Brain microvascular endothelial cell (primary cell): ENCODE data around the gene MRPL21.

Experiments
- DNase-seq: peaks from one replicate; pipeline ENCODE4 v3.0.0-alpha.2; 2020
- H3K27ac ChIP-seq: fragments of 250-450 bp; sonication (Bioruptor Pico); 2 replicates; pipeline ENCODE4 v1.5.1; 2020; ENCODE audit warnings: mild to moderate bottlenecking, moderate library complexity
- H3K27me3 ChIP-seq: fragments of 250-450 bp; sonication (Bioruptor Pico); replicated peaks from 2 replicates; pipeline ENCODE4 v1.5.1; 2020; ENCODE audit warnings: mild to moderate bottlenecking
- H3K36me3 ChIP-seq: fragments of 250-450 bp; sonication (Bioruptor Pico); replicated peaks from 2 replicates; pipeline ENCODE4 v1.5.1; 2020; ENCODE audit warnings: mild to moderate bottlenecking
- H3K4me3 ChIP-seq: 2 replicates; pipeline ENCODE4 v1.5.1; 2011; ENCODE audit warnings: low read depth, mild to moderate bottlenecking, control low read depth, low read length, moderate library complexity
- CTCF ChIP-seq: IDR thresholded peaks from 2 replicates; pipeline ENCODE4 v1.5.1; 2011; ENCODE audit warnings: low read depth, mild to moderate bottlenecking, moderate library complexity, low read length, control low read depth, inconsistent platforms; ENCODE audit errors: missing control alignments
- in situ Hi-C: cut with HindIII; loops from 2 replicates; pipeline ENCODE4 v1.10.0; 2017; ENCODE audit warnings: low sequenced_read_pairs, low pct_ligation_motif_present

Gene MRPL21

GRCh38 chr11:68880851-68881250 lies 22.8 kb downstream of the MRPL21 start:
- no peak overlapping the region for H3K4me3 ChIP-seq
- TF ChIP-seq CTCF, result no peak
- no peak overlapping the region for H3K27ac ChIP-seq
- H3K36me3 ChIP-seq, result no peaks in the 10 kb centered on the region
- no peak for DNase-seq
- in situ Hi-C loops, result no loop called here
- no peaks in the 10 kb centered on the region for H3K27me3 ChIP-seq

GRCh38 chr11:68878022-68878421 lies 25.6 kb downstream of the MRPL21 start:
- Histone ChIP-seq H3K27ac (no peak overlapping the region), H3K36me3 (no peaks in the 10 kb centered on the region), H3K27me3 (no peaks in the 10 kb centered on the region), H3K4me3 (no peak overlapping the region)
- DNase-seq, result no peak
- in situ Hi-C loops, result no loop called here
- TF ChIP-seq CTCF, result no peak

- peak; percentile 43 for DNase-seq
- H3K4me3 ChIP-seq, result no peak overlapping the region
- H3K36me3 ChIP-seq, result no peaks in the 10 kb centered on the region
- peaks cover 2% of the 10 kb centered on the region for H3K27me3 ChIP-seq
- no peak overlapping the region for H3K27ac ChIP-seq
- in situ Hi-C loops, result loop anchor here (25.0 kb wide), 1 partner anchor 235 kb away; no protein-coding TSS in a partner anchor
- TF ChIP-seq CTCF, result no peak
These were observed 31.2 kb downstream of the MRPL21 start for GRCh38 chr11:68872216-68873003.

- H3K36me3 ChIP-seq, result no peaks in the 10 kb centered on the region
- no peak overlapping the region for H3K27ac ChIP-seq
- in situ Hi-C loops, result loop anchor here (25.0 kb wide), 1 partner anchor 233 kb away; no protein-coding TSS in a partner anchor
- H3K4me3 ChIP-seq, result peak overlapping the region; percentile 12
- H3K27me3 ChIP-seq, result peaks cover 2% of the 10 kb centered on the region
- peak; percentile 30 for TF ChIP-seq CTCF
- DNase-seq, result no peak
These were observed 33.2 kb downstream of the MRPL21 start for GRCh38 chr11:68870470-68870869.

- Histone ChIP-seq H3K36me3 (no peaks in the 10 kb centered on the region), H3K4me3 (no peak overlapping the region), H3K27me3 (peaks cover 2% of the 10 kb centered on the region), H3K27ac (no peak overlapping the region)
- DNase-seq, result no peak
- in situ Hi-C loops, result loop anchor here (25.0 kb wide), 1 partner anchor 231 kb away; no protein-coding TSS in a partner anchor
- TF ChIP-seq CTCF, result no peak
These were observed 35.3 kb downstream of the MRPL21 start for GRCh38 chr11:68868221-68868835.
